ENCODE measurements around the gene CFAP20DC. TPM values are rescaled to one million over a fixed set of nuclear protein-coding genes. Genes with fewer than 3 reads are reported as not detected.
A peak's percentile ranks its signal among the peaks of the same experiment; 100 is the strongest.
"Not testable (repeated sequence)": the region's sequence is repeated elsewhere in the genome, so short reads cannot be mapped to it uniquely, and the experiment has no call there.

Gene CFAP20DC
- total RNA-seq, 1 experiment from 2014 or later, result 2.8 TPM

- H3K36me3 Mint-ChIP-seq (ENCODE audit: insufficient read depth, unreplicated experiment), result no peaks in the 10 kb centered on the region
- BruUV-seq (replicated peaks), result no TSS peak
Observed at GRCh38 chr3:58857402-58857801, 192.4 kb downstream of the CFAP20DC start.

GRCh38 chr3:58848826-58849225, 201.0 kb downstream of the CFAP20DC start:
- H3K27ac Mint-ChIP-seq (ENCODE audit: unreplicated experiment), result no peak overlapping the region
- BruUV-seq (replicated peaks), result no TSS peak
- H3K4me1 Mint-ChIP-seq (ENCODE audit: low read depth, unreplicated experiment), result no peaks in the 10 kb centered on the region
- H3K27me3 Mint-ChIP-seq (ENCODE audit: insufficient read depth, unreplicated experiment), result no peaks in the 10 kb centered on the region
- POLR2A ChIA-PET, result no interaction called here
- H3K4me1 ChIP-seq, result no peaks in the 10 kb centered on the region
- no peak for TF ChIP-seq CTCF (IDR thresholded peaks at IDR 0.05; ENCODE audit: insufficient read depth in 1 of 2, low read depth in 1 of 2, low read length in 1 of 2, severe bottlenecking in 1 of 2, unreplicated experiment in 1 of 2)
- intact Hi-C loops (cut with micrococcal nuclease; ENCODE audit: unreplicated experiment), result no loop called here
- no peaks in the 10 kb centered on the region for H3K36me3 Mint-ChIP-seq (ENCODE audit: insufficient read depth, unreplicated experiment)
- no peaks in the 10 kb centered on the region for H3K9me3 Mint-ChIP-seq (ENCODE audit: unreplicated experiment)
- no peaks in the 10 kb centered on the region for H3K36me3 ChIP-seq (ENCODE audit: control insufficient read depth, insufficient read depth, low read length)
- no peaks in the 10 kb centered on the region for H3K27me3 ChIP-seq (replicated peaks; ENCODE audit: control insufficient read depth, insufficient read depth, low read length)
- H3K4me3 ChIP-seq (ENCODE audit: low read depth, low read length), result no peak overlapping the region
- no peak overlapping the region for H3K4me3 Mint-ChIP-seq (ENCODE audit: unreplicated experiment)
- CTCF ChIA-PET, result no interaction called here
- H3K9me3 ChIP-seq, result no peaks in the 10 kb centered on the region
- no peak for DNase-seq

More at GRCh38 chr3:58857402-58857801, 192.4 kb downstream of the CFAP20DC start:
- H3K4me3 ChIP-seq (ENCODE audit: low read depth, low read length), result no peak overlapping the region
- Mint-ChIP-seq H3K9me3 (ENCODE audit: unreplicated experiment) (no peaks in the 10 kb centered on the region), H3K27ac (ENCODE audit: unreplicated experiment) (no peak overlapping the region), H3K4me1 (ENCODE audit: low read depth, unreplicated experiment) (no peaks in the 10 kb centered on the region), H3K4me3 (ENCODE audit: unreplicated experiment) (no peak overlapping the region), H3K27me3 (ENCODE audit: insufficient read depth, unreplicated experiment) (no peaks in the 10 kb centered on the region)
- intact Hi-C loops (cut with micrococcal nuclease; ENCODE audit: unreplicated experiment), result no loop called here
- no peaks in the 10 kb centered on the region for H3K27me3 ChIP-seq (replicated peaks; ENCODE audit: control insufficient read depth, insufficient read depth, low read length)
- TF ChIP-seq CTCF (IDR thresholded peaks at IDR 0.05; ENCODE audit: insufficient read depth in 1 of 2, low read depth in 1 of 2, low read length in 1 of 2, severe bottlenecking in 1 of 2, unreplicated experiment in 1 of 2), result no peak
- DNase-seq, result no peak
- H3K4me1 ChIP-seq, result no peaks in the 10 kb centered on the region
- no peaks in the 10 kb centered on the region for H3K9me3 ChIP-seq
- CTCF ChIA-PET, result no interaction called here
- POLR2A ChIA-PET, result no interaction called here
- no peaks in the 10 kb centered on the region for H3K36me3 ChIP-seq (ENCODE audit: control insufficient read depth, insufficient read depth, low read length)

- H3K4me1 ChIP-seq; H3K9me3 Mint-ChIP-seq (ENCODE audit: unreplicated experiment); H3K4me1 Mint-ChIP-seq (ENCODE audit: low read depth, unreplicated experiment); H3K27ac Mint-ChIP-seq (ENCODE audit: unreplicated experiment); POLR2A ChIA-PET; H3K9me3 ChIP-seq; H3K36me3 ChIP-seq (ENCODE audit: control insufficient read depth, insufficient read depth, low read length); H3K27me3 ChIP-seq (replicated peaks; ENCODE audit: control insufficient read depth, insufficient read depth, low read length); BruUV-seq (replicated peaks); H3K36me3 Mint-ChIP-seq (ENCODE audit: insufficient read depth, unreplicated experiment); H3K4me3 Mint-ChIP-seq (ENCODE audit: unreplicated experiment); CTCF ChIA-PET; H3K27me3 Mint-ChIP-seq (ENCODE audit: insufficient read depth, unreplicated experiment); intact Hi-C loops (cut with micrococcal nuclease; ENCODE audit: unreplicated experiment); H3K4me3 ChIP-seq (ENCODE audit: low read depth, low read length): not testable (repeated sequence)
- DNase-seq, result peak in 1 of 2 experiments; percentile 32
Observed at GRCh38 chr3:58842050-58842747, 207.6 kb downstream of the CFAP20DC start.
